IMR-90 (cell line): ENCODE measurements around the gene SCN4A. TPM values are rescaled to one million over a fixed set of nuclear protein-coding genes. Genes with fewer than 3 reads are reported as not detected.

Source experiments
- ATAC-seq: fragments of 200-7000 bp; cut with Tn5 transposase; 2 replicates; pipeline ENCODE4 v1.9.1; 2020; ENCODE audit warnings: low read depth, mild to moderate bottlenecking, moderate library complexity
- BruUV-seq: library from RNA; stranded (reverse); fragments of 400-500 nt; replicated peaks from 2 replicates; lab custom pipeline; 2021; lab: Mats Ljungman, UMichigan
- CTCF ChIA-PET: fragments of 300-600 bp; formaldehyde crosslinking; extraction: SDS; loops from one replicate; lab custom pipeline; 2021; ENCODE audit warnings: antibody characterized with exemption; lab: Yijun Ruan, JAX
- POLR2A ChIA-PET: fragments of 300-600 bp; sonication (Branson Sonifier 250); formaldehyde crosslinking; loops from one replicate; lab custom pipeline; 2022; ENCODE audit warnings: antibody characterized with exemption; ENCODE audit not compliant: unreplicated experiment; lab: Charles Lee
- DNase-seq: peaks from one replicate; pipeline ENCODE4 v3.0.0; 2013
- H2AFZ ChIP-seq: replicated peaks from 2 replicates; pipeline ENCODE3; 2013; ENCODE audit warnings: low read length, mild to moderate bottlenecking; ENCODE audit not compliant: poor library complexity
- H2AK5ac ChIP-seq: 2 replicates; pipeline ENCODE4 v1.6.1; 2013; ENCODE audit warnings: low read depth, low read length, inconsistent platforms
- H2AK9ac ChIP-seq: replicated peaks from 2 replicates; pipeline ENCODE3; 2013; ENCODE audit warnings: mild to moderate bottlenecking, low read depth, low read length, moderate library complexity; ENCODE audit not compliant: poor library complexity
- H2BK120ac ChIP-seq: 2 replicates; pipeline ENCODE4 v1.6.1; 2013; ENCODE audit warnings: low read depth, low read length, inconsistent platforms
- H2BK15ac ChIP-seq: 3 replicates; pipeline ENCODE4 v1.6.1; 2013; ENCODE audit warnings: low read depth, low read length, inconsistent platforms
- H2BK20ac ChIP-seq: 2 replicates; pipeline ENCODE4 v1.6.1; 2013; ENCODE audit warnings: low read depth, mild to moderate bottlenecking, inconsistent platforms, low read length, moderate library complexity
- H2BK5ac ChIP-seq: 2 replicates; pipeline ENCODE4 v1.6.1; 2013; ENCODE audit warnings: mild to moderate bottlenecking, low read depth, low read length, inconsistent platforms; ENCODE audit not compliant: poor library complexity, severe bottlenecking
- H3K14ac ChIP-seq: replicated peaks from 2 replicates; pipeline ENCODE4 v1.6.1; 2013; ENCODE audit warnings: low read depth, low read length, inconsistent platforms
- H3K18ac ChIP-seq: 2 replicates; pipeline ENCODE4 v1.6.1; 2013; ENCODE audit warnings: low read depth, low read length, control low read depth
- H3K23ac ChIP-seq: 2 replicates; pipeline ENCODE4 v1.6.1; 2013; ENCODE audit warnings: low read depth, low read length, inconsistent platforms
- H3K27ac ChIP-seq: 2 replicates; pipeline ENCODE4 v1.5.1; 2013; ENCODE audit warnings: mild to moderate bottlenecking, control low read depth, low read length; ENCODE audit not compliant: insufficient read depth
- H3K27me3 ChIP-seq: 2 replicates; pipeline ENCODE4 v1.6.1; 2013; ENCODE audit warnings: low read length; ENCODE audit not compliant: control insufficient read depth, insufficient read depth
- H3K36me3 ChIP-seq: 2 replicates; pipeline ENCODE4 v1.6.1; 2013; ENCODE audit warnings: low read length, mixed read lengths; ENCODE audit not compliant: control insufficient read depth, insufficient read depth
- H3K4ac ChIP-seq: 2 replicates; pipeline ENCODE4 v1.6.1; 2013; ENCODE audit warnings: low read depth, low read length, inconsistent platforms
- H3K4me1 ChIP-seq: 2 replicates; pipeline ENCODE4 v1.6.1; 2013; ENCODE audit warnings: low read length, mixed read lengths; ENCODE audit not compliant: control insufficient read depth, insufficient read depth
- H3K4me2 ChIP-seq: 2 replicates; pipeline ENCODE4 v1.6.1; 2013; ENCODE audit warnings: low read depth, mild to moderate bottlenecking, control low read depth, low read length, moderate library complexity
- H3K4me3 ChIP-seq: 2 replicates; pipeline ENCODE4 v1.5.1; 2013; ENCODE audit warnings: low read depth, mild to moderate bottlenecking, control low read depth, low read length, moderate library complexity; ENCODE audit not compliant: insufficient read depth
- H3K56ac ChIP-seq: 2 replicates; pipeline ENCODE4 v1.6.1; 2013; ENCODE audit warnings: low read length, inconsistent platforms; ENCODE audit not compliant: insufficient read depth; ENCODE audit errors: extremely low read depth
- H3K79me1 ChIP-seq, 2 experiments: 2 replicates each; pipeline ENCODE4 v1.6.1; 2013; ENCODE audit warnings: low read length in 2 of 2, inconsistent platforms in 1 of 2, low read depth in 1 of 2
- H3K9ac ChIP-seq: 2 replicates; pipeline ENCODE4 v1.6.1; 2013; ENCODE audit warnings: low read depth, low read length, control low read depth
- H3K9me1 ChIP-seq: 2 replicates; pipeline ENCODE4 v1.6.1; 2013; ENCODE audit warnings: low read length, inconsistent platforms; ENCODE audit not compliant: insufficient read depth
- H3K9me3 ChIP-seq: 2 replicates; pipeline ENCODE4 v1.6.1; 2013; ENCODE audit warnings: low read length; ENCODE audit not compliant: control insufficient read depth, insufficient read depth
- H4K20me1 ChIP-seq: 2 replicates; pipeline ENCODE4 v1.6.1; 2013; ENCODE audit warnings: low read length, inconsistent platforms; ENCODE audit not compliant: insufficient read depth
- H4K5ac ChIP-seq: 2 replicates; pipeline ENCODE4 v1.6.1; 2013; ENCODE audit warnings: mild to moderate bottlenecking, low read depth, low read length, control low read depth
- H4K8ac ChIP-seq, 2 experiments: 2 replicates each; pipeline ENCODE4 v1.6.1; 2013; ENCODE audit warnings: low read depth in 2 of 2, low read length in 2 of 2, control low read depth in 1 of 2, inconsistent platforms in 1 of 2
- H4K91ac ChIP-seq: 2 replicates; pipeline ENCODE4 v1.6.1; 2013; ENCODE audit warnings: low read depth, low read length, inconsistent platforms; ENCODE audit not compliant: insufficient read depth
- BHLHE40 ChIP-seq: fragments of 150-350 bp; IDR thresholded peaks from 2 replicates; pipeline ENCODE4 v1.6.1; 2016; ENCODE audit warnings: mild to moderate bottlenecking, low read depth, low read length
- FOS ChIP-seq: fragments of 150-350 bp; IDR thresholded peaks from 2 replicates; pipeline ENCODE4 v1.6.1; 2016; ENCODE audit warnings: low read depth, low read length
- RFX5 ChIP-seq: IDR thresholded peaks from 2 replicates; pipeline ENCODE4 v1.8.0; 2012; ENCODE audit warnings: low read depth, mild to moderate bottlenecking, low read length, moderate library complexity
- WGBS, 2 experiments: methylation state at CpG; one replicate each; pipeline versions ENCODE4 v1.1.5 to v1.1.7; 2013; ENCODE audit warnings: missing lambda C conversion rate in 2 of 2; ENCODE audit not compliant: insufficient read length in 1 of 2; ENCODE audit errors: extremely low coverage in 2 of 2; 5-methylcytosine and 5-hydroxymethylcytosine counted together
- dilution Hi-C: fragments of 300-500 bp; cut with HindIII; formaldehyde crosslinking; loops from one replicate; pipeline ENCODE4 v1.14.3; 2018; ENCODE audit warnings: low sequenced_read_pairs; ENCODE audit not compliant: unreplicated experiment
- in situ Hi-C: fragments of 300-500 bp; cut with MboI; formaldehyde crosslinking; loops from 3 replicates; pipeline ENCODE4 v1.14.3; 2019; ENCODE audit warnings: low sequenced_read_pairs, inconsistent platforms, mixed read lengths
- intact Hi-C: fragments of 100-400 bp; cut with micrococcal nuclease; formaldehyde crosslinking; loops from 2 replicates; pipeline ENCODE4 v1.10.0; 2022
- polyA plus RNA-seq, 3 experiments: library from polyadenylated mRNA; depleted of rRNA; stranded (reverse); fragments of >200 nt; gene quantifications; 2 replicates each; pipeline ENCODE4 v1.2.3, GENCODE V29; 2012; ENCODE audit warnings: low replicate concordance in 1 of 3
- total RNA-seq: library from RNA; depleted of rRNA; stranded (reverse); fragments of >200 nt; gene quantifications from 2 replicates; pipeline ENCODE4 v1.2.3, GENCODE V29; 2012

Gene SCN4A
- total and polyA plus RNA-seq, 2 of the 4 experiments (the other 2 are of a cell fraction) = not detected

DNA sequence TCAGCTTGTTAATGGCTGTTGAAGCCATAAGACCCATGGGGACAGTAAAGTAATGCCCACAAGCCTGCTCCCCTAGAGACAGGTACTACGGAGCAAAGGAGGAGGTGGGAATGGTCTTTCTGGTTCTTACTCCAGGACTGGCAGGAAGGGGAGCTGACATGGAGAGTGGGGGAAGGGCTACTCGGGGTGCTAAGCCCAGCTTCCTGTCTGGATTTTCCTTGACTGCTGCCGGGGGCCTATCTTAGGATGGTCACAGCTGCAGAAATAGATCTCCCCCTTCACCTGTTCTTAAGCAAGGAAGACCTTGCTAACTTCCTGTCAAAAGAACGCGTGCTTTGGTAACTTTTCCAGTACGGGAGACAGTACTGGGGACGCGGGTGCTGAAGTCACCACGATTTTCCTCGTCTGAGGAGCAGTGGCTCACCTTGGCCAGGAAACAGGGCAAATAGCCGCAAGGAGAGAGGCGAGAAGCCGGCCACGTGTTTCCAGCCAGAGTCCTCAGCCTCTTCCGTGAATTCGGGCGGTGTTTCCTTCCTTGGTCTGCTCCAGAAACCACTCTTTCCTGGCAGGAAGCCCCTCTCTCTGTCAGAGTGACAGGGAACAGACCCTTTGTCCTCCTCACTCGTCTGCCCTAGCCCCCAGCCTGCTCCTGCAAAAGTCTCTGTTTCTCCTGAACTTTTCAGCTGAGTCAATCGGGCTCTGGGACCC lies 24.8 kb upstream of the SCN4A start:
- no peak overlapping the region for H3K4me3 ChIP-seq

More for the DNA sequence above, 24.8 kb upstream of the SCN4A start:
- Histone ChIP-seq H2AK5ac (no peak overlapping the region), H2BK20ac (no peak overlapping the region), H2AK9ac (no peak overlapping the region), H2BK15ac (no peak overlapping the region), H3K23ac (peak overlapping the region; percentile 34; the same call in 1 of the 2 replicates), H3K27me3 (peaks cover 48% of the 10 kb centered on the region), H3K14ac (no peak overlapping the region), H3K56ac (no peak overlapping the region), H2AFZ (peak overlapping the region; percentile 99), H3K4me2 (peak overlapping the region; percentile 92; the same call in 1 of the 2 replicates), H3K79me1 (no peaks in the 10 kb centered on the region), H4K8ac (no peak overlapping the region; a peak in 1 of 4 replicates), H3K27ac (no peak overlapping the region), H3K36me3 (no peaks in the 10 kb centered on the region), H3K9me1 (peaks cover 9% of the 10 kb centered on the region), H3K18ac (no peak overlapping the region), H3K4ac (no peak overlapping the region), H2BK5ac (no peak overlapping the region), H4K91ac (no peak overlapping the region), H3K9me3 (no peaks in the 10 kb centered on the region), H4K5ac (no peak overlapping the region), H3K9ac (no peak overlapping the region), H4K20me1 (no peaks in the 10 kb centered on the region), H2BK120ac (no peak overlapping the region), H3K4me1 (no peaks in the 10 kb centered on the region)
- ATAC-seq (no peak), DNase-seq (no peak)
- 28% methylated on average over 8 of the region's 19 CpGs; no CpG with 5 or more reads in 1 of the 2 experiments for WGBS, 2 experiments
- in situ Hi-C loops = no loop called here
- dilution Hi-C loops = no loop called here
- TF ChIP-seq BHLHE40 (no peak), FOS (no peak), RFX5 (no peak)
- POLR2A ChIA-PET = no interaction called here
- CTCF ChIA-PET = interaction anchor here (0.7 kb wide), 1 partner anchor 51 kb away, joined by 3 read pairs; no protein-coding TSS in a partner anchor
- no TSS peak for BruUV-seq
- intact Hi-C loops = no loop called here
